ENCODE data around the gene PDHX.

PDHX gene

DNA sequence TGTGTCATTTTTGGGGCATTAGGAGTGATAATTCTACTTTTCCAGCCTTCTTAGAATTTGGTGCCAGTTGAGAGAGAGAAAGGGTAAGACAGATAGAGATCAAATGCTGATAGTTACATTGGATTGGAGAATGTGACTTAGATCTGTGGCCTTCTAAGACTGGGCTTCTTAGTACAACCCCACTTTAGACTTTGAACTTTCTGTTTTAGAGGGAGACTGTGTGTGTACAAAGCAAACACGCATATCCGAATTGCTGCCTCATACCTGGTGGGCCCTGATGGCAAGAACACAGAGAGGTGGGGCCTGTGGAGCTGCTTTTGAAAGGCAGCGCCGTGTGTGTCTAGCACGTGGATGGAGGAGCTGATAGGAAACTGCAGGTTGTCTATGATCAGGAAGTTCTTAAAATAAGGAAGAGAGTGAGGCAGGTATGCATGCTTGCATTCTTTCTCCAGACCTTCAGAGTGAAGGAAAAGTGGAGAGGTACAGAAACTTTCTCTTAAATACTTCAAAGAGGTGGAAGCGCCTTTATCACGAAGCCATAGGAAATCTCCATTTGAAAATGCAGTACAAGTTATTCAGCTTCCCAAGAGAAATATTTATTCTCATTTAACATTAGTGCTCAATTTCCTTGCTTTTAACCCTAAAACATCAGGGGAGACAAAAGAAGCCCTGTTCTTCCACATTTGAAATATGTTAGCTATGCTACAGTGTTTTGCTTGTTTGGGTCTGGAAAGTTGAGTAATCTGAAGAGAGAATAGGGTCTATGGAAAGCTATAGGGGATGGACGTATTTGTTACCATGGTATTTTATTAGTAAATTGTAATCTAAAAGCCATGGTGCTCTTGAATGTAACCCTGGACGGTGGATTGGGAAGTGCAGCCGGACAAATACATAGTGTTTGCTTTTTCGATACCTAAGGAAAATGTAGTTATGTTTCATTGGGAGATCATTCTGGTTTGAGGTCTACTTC is 13.7 kb downstream of the PDHX start:
- TF ChIP-seq CREB1 (IDR thresholded peaks at IDR 0.05; ENCODE audit: low read depth) (no peak), YY1 (IDR thresholded peaks at IDR 0.05; ENCODE audit: low read depth) (no peak), TAF1 (IDR thresholded peaks at IDR 0.05; ENCODE audit: low read depth) (no peak), FOXM1 (IDR thresholded peaks at IDR 0.05; ENCODE audit: borderline replicate concordance, low read depth) (no peak), EP300 (IDR thresholded peaks at IDR 0.05; ENCODE audit: borderline replicate concordance) (no peak), RAD21 (IDR thresholded peaks at IDR 0.05; ENCODE audit: low read depth) (no peak), ZBTB7A (IDR thresholded peaks at IDR 0.05; ENCODE audit: low read depth) (no peak), NFIC (IDR thresholded peaks at IDR 0.05) (no peak), TCF12 (IDR thresholded peaks at IDR 0.05; ENCODE audit: low read depth) (no peak), TEAD4 (IDR thresholded peaks at IDR 0.05) (no peak), EGR1 (IDR thresholded peaks at IDR 0.05) (no peak), CEBPB (IDR thresholded peaks at IDR 0.05) (no peak)
- TF ChIP-seq, protein P1, sequence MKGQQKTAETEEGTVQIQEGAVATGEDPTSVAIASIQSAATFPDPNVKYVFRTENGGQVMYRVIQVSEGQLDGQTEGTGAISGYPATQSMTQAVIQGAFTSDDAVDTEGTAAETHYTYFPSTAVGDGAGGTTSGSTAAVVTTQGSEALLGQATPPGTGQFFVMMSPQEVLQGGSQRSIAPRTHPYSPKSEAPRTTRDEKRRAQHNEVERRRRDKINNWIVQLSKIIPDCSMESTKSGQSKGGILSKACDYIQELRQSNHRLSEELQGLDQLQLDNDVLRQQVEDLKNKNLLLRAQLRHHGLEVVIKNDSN (IDR thresholded peaks at IDR 0.05): no peak
- TF ChIP-seq, protein P2, sequence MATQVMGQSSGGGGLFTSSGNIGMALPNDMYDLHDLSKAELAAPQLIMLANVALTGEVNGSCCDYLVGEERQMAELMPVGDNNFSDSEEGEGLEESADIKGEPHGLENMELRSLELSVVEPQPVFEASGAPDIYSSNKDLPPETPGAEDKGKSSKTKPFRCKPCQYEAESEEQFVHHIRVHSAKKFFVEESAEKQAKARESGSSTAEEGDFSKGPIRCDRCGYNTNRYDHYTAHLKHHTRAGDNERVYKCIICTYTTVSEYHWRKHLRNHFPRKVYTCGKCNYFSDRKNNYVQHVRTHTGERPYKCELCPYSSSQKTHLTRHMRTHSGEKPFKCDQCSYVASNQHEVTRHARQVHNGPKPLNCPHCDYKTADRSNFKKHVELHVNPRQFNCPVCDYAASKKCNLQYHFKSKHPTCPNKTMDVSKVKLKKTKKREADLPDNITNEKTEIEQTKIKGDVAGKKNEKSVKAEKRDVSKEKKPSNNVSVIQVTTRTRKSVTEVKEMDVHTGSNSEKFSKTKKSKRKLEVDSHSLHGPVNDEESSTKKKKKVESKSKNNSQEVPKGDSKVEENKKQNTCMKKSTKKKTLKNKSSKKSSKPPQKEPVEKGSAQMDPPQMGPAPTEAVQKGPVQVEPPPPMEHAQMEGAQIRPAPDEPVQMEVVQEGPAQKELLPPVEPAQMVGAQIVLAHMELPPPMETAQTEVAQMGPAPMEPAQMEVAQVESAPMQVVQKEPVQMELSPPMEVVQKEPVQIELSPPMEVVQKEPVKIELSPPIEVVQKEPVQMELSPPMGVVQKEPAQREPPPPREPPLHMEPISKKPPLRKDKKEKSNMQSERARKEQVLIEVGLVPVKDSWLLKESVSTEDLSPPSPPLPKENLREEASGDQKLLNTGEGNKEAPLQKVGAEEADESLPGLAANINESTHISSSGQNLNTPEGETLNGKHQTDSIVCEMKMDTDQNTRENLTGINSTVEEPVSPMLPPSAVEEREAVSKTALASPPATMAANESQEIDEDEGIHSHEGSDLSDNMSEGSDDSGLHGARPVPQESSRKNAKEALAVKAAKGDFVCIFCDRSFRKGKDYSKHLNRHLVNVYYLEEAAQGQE (IDR thresholded peaks at IDR 0.05; ENCODE audit: low read depth): no peak
- TF ChIP-seq, protein P3, sequence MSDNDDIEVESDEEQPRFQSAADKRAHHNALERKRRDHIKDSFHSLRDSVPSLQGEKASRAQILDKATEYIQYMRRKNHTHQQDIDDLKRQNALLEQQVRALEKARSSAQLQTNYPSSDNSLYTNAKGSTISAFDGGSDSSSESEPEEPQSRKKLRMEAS (IDR thresholded peaks at IDR 0.05): no peak

DNA sequence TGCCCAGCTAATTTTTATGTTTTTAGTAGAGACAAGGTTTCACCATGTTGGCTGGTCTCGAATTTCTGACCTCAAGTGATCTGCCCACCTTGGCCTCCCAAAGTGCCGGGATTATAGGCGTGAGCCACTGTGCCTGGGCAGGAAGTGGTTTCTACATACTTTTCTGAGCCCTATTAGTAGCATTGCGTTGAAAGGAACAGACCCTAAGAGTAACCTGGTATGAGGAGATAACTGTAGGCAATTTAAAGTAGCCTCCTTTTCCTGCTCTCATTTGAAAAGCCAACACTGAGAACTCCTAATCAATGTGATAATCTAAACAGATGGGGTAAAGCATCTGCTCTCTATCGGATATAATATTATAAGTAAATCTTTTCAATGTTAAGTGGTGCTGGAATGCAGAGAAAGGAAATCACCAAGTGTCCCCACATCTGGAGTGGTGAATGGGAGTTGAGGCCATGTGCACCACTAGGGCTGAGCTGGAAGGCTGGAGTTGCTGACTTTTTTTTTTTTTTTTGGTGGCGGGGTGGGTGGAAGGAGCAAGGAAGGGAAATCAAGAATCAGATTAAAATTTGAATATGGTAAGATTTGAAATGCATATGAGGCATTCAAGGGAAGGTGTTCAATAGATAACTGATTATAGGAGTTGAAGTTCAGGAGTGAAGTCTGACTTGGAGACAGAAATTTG is 20.7 kb downstream of the PDHX start:
- TF ChIP-seq, protein P2 (IDR thresholded peaks at IDR 0.05; ENCODE audit: low read depth): no peak
- TF ChIP-seq CREB1 (IDR thresholded peaks at IDR 0.05; ENCODE audit: low read depth) (no peak), EGR1 (IDR thresholded peaks at IDR 0.05) (no peak), TAF1 (IDR thresholded peaks at IDR 0.05; ENCODE audit: low read depth) (no peak)

DNA sequence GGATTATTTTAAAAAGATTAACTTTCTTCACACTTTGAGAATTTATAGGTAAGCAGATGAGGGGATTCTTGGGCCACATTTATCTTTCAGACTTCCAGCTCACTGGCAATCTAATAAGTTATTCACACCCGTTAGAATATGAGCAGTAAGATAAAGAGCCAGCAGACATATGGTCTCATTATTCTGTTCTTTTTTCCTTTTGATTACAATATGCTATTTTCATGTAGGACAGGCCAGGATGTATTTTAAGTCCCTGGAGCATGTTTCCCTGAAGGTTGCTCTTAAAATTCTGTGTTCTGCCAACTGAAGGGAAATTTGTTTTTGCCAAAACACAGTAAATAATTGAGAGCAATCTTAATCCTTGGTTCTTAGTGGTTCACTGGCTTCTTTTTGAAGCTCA is 22.2 kb downstream of the PDHX start:
- TF ChIP-seq TEAD4 (IDR thresholded peaks at IDR 0.05) (no peak), YY1 (IDR thresholded peaks at IDR 0.05; ENCODE audit: low read depth) (no peak), TCF12 (IDR thresholded peaks at IDR 0.05; ENCODE audit: low read depth) (no peak), FOXM1 (IDR thresholded peaks at IDR 0.05; ENCODE audit: borderline replicate concordance, low read depth) (no peak), EGR1 (IDR thresholded peaks at IDR 0.05) (no peak), ZBTB7A (IDR thresholded peaks at IDR 0.05; ENCODE audit: low read depth) (no peak)

DNA sequence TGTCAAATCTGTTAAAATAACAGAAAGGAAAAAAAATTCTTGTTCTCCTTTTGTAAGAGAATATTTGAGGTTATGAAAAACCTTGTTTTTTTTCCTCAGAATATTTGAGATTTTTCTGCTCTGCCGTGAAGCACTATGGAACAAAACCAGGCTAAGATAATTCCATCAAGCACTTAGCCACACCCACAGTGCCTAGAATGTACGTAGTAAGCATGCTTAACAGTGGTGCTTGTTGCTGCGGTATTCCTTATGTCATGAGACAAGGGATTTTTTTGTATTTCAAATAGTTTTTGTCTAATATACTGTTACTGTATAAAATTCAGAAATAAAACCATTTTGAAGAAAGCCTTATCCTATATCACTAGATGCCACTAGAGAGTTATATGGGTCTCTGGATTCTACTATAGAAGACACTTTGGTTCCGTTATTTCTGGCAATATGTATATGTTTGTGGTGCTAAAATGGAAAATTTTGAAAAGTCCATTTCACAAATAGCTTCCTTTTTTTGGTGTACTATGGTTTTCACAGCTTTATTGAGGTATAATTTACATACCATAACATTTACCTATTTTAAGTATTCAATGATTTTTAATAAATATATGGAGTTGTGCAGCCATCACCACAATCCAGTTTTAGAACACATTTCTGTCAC is 23.7 kb downstream of the PDHX start:
- TF ChIP-seq, protein P3 (IDR thresholded peaks at IDR 0.05): no peak

DNA sequence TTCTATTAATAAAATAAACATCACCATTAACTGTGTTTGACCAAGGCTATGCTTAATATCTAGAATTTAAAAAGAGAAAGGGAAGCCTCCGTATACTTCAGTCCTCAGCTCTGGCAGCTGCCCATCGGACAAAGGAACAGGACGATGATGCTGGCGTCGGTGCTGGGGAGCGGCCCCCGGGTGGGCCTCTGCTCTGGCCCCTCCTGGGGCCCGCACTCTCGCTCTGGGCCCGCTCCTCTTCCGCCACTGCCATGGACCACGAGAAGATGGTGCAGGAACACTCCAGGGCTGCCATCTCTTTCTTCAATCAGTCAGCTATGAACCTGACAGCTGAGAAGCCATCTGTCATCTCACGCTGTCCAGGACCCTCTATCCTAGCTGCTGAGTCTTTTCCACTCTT is 25.3 kb downstream of the PDHX start:
- TF ChIP-seq CREB1 (IDR thresholded peaks at IDR 0.05; ENCODE audit: low read depth): no peak
- TF ChIP-seq, protein P2 (IDR thresholded peaks at IDR 0.05; ENCODE audit: low read depth): no peak
- no peak for TF ChIP-seq YY1 (IDR thresholded peaks at IDR 0.05; ENCODE audit: low read depth)
- no peak for TF ChIP-seq CEBPB (IDR thresholded peaks at IDR 0.05)
- TF ChIP-seq, protein P1 (IDR thresholded peaks at IDR 0.05): no peak
- no peak for TF ChIP-seq EGR1 (IDR thresholded peaks at IDR 0.05)
- no peak for TF ChIP-seq NFIC (IDR thresholded peaks at IDR 0.05)
- no peak for TF ChIP-seq ZBTB7A (IDR thresholded peaks at IDR 0.05; ENCODE audit: low read depth)
- TF ChIP-seq FOXM1 (IDR thresholded peaks at IDR 0.05; ENCODE audit: borderline replicate concordance, low read depth): no peak
- TF ChIP-seq TEAD4 (IDR thresholded peaks at IDR 0.05): no peak
- TF ChIP-seq RAD21 (IDR thresholded peaks at IDR 0.05; ENCODE audit: low read depth): no peak
- TF ChIP-seq TAF1 (IDR thresholded peaks at IDR 0.05; ENCODE audit: low read depth): no peak
- no peak for TF ChIP-seq TCF12 (IDR thresholded peaks at IDR 0.05; ENCODE audit: low read depth)

Measured in Ishikawa (cell line).